T47D (cell line): ENCODE results near the gene GCNT1.
"Not testable (repeated sequence)": the region's sequence is repeated elsewhere in the genome, so short reads cannot be mapped to it uniquely, and the experiment has no call there.

Source experiments
- DNase-seq, 2 experiments: peaks; one replicate each; pipeline versions ENCODE4 v3.0.0 to v3.0.0-alpha.2; 2011 to 2012; ENCODE audit warnings: low read depth in 1 of 2, low spot score in 1 of 2
- JUND ChIP-seq: IDR thresholded peaks from 2 replicates; pipeline ENCODE4 v1.6.1; 2012; ENCODE audit warnings: low read depth
- in situ Hi-C: cut with HindIII; loops from 2 replicates; pipeline ENCODE4 v1.10.0; 2016; ENCODE audit warnings: low sequenced_read_pairs, low pct_unique_long_range_greater_than_20kb

Gene GCNT1

GRCh38 chr9:76426807-76427419, 32.1 kb upstream of the GCNT1 start:
- no peak for TF ChIP-seq JUND
- in situ Hi-C loops = no loop called here
- DNase-seq = no peak

- in situ Hi-C loops = no loop called here
- no peak for TF ChIP-seq JUND
- DNase-seq = no peak
Observed at GRCh38 chr9:76431601-76432000, 27.4 kb upstream of the GCNT1 start.

GRCh38 chr9:76433406-76433805, 25.6 kb upstream of the GCNT1 start:
- no peak for TF ChIP-seq JUND
- in situ Hi-C loops = no loop called here
- no peak for DNase-seq

- no peak for DNase-seq
- in situ Hi-C loops = no loop called here
- no peak for TF ChIP-seq JUND
Observed at GRCh38 chr9:76433836-76434235, 25.1 kb upstream of the GCNT1 start.

GRCh38 chr9:76434897-76435296, 24.1 kb upstream of the GCNT1 start:
- DNase-seq, in situ Hi-C loops: not testable (repeated sequence)

- DNase-seq, in situ Hi-C loops: not testable (repeated sequence)
Observed at GRCh38 chr9:76437017-76437699, 21.8 kb upstream of the GCNT1 start.

GRCh38 chr9:76438841-76439588, 20.0 kb upstream of the GCNT1 start:
- no peak for TF ChIP-seq JUND
- DNase-seq = no peak
- in situ Hi-C loops = no loop called here

- no peak for TF ChIP-seq JUND
- no peak for DNase-seq
- in situ Hi-C loops = no loop called here
Observed at GRCh38 chr9:76441551-76442322, 17.2 kb upstream of the GCNT1 start.

GRCh38 chr9:76443887-76444286, 15.1 kb upstream of the GCNT1 start:
- in situ Hi-C loops = no loop called here
- no peak for TF ChIP-seq JUND
- DNase-seq = no peak

- in situ Hi-C loops = no loop called here
- no peak for TF ChIP-seq JUND
- DNase-seq = peak in 1 of 2 experiments; percentile 5
Observed at GRCh38 chr9:76444322-76444929, 14.6 kb upstream of the GCNT1 start.

GRCh38 chr9:76445976-76446375, 13.0 kb upstream of the GCNT1 start:
- no peak for DNase-seq
- in situ Hi-C loops = no loop called here
- no peak for TF ChIP-seq JUND

- in situ Hi-C loops = no loop called here
- no peak for DNase-seq
- no peak for TF ChIP-seq JUND
Observed at GRCh38 chr9:76448501-76448900, 10.5 kb upstream of the GCNT1 start.
